ENCODE data around the gene JARID2.

Gene JARID2

DNA sequence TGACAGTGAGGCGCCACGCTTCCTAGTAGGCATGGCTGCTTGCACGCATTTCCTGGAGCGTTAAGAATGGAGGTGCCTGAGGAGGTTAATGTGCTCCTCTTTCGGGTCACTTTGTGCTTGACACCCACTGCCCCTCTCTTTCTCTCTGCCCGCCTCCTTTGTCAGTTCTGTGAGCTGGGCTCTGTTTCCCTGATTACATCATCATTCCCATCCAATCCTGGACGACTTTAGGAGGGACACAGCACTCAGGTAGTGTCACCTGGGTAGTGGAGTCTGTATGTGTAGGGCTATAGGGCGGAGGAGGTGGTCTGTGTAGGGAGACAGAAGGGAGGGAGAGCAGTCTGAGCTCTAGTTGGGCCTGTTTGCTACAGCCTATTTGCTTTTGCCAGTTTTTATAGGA, 136.8 kb downstream of the JARID2 start:
- DNase-seq = no peak

DNA sequence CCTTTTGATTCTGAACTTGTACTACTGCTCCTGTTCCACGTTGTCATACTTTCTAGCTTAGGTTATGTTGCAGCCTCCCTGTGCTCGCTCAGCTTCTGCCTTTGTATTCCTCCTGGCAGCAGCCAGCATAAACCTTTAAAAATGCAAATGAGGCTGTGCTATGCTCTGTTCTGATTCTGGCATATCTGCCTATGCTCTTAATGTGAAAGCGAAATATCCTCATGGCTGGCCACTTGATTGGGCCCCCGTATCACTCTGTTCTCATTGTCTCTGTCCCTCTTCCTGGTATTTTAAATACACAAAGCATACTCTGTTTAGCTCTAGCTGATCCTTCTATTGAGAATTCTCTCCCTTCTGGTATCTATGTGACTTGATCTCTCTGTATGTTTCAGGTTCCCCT, 139.0 kb downstream of the JARID2 start:
- no peak for DNase-seq

DNA sequence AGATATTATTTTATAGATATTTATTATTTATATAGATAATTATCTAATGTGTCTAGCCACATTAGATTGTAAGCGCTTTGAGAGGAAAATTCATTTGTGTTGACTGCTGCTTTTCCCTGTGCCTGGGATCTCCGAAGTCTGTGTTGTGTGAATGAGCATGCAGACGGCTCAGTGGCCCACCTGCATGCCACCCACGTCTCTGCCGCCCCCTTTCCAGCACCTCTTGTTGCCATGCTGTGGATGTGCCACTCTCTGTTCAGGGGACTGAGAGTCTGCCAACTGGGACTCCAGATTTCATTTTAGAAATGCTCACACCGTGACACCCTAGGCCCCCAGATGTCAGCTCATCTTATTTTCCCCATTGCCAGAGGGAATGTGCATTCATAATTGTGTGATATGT, 139.7 kb downstream of the JARID2 start:
- no peak for DNase-seq

DNA sequence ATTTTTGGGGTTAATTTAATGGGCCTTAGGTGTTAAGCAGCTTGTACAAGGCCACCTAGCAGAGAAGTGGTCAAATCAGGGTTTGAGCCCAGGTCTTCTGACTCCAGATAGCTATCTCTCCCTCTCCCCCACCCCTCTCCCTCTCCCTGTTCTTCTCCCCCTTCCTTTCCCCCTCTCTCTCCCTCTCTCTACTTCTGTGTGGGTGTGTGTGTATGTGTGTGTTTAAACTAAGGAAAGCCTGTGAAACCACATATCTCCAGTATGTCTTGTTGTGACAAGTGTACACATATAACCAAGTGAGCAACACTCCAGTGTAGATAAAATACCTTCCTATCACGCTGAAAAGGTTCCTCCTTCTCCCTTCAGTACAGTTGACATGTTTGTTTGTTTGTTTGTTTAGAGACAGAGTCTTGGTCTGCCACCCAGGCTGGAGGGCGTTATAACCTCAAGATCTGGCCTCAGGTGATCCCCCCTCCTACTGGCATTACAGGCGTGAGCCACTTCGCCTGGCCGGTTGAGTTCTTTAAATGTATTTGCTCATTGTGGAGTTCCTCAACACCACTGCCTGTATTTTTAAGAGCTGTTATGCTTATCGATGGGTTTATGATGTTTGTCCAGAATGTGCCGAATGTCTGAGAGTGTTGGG, 140.4 kb downstream of the JARID2 start:
- DNase-seq = no peak

DNA sequence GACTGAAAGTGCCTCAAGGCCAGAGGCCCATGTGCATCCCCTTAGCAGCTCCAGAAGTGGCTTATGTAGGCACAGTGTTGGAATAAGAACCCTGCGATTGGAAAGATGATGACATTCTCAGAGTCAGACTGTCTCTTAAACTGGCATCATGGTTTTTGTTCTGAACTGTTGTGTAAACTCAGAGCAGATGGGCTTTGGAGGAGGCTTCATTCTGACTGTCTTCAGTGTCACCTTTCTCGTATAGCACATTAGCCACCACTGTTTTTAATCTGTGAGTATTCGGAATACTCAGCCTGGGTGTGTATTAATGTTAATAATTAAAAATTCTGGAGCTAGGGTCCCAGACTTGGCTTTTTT, 140.9 kb downstream of the JARID2 start:
- no peak for DNase-seq

DNA sequence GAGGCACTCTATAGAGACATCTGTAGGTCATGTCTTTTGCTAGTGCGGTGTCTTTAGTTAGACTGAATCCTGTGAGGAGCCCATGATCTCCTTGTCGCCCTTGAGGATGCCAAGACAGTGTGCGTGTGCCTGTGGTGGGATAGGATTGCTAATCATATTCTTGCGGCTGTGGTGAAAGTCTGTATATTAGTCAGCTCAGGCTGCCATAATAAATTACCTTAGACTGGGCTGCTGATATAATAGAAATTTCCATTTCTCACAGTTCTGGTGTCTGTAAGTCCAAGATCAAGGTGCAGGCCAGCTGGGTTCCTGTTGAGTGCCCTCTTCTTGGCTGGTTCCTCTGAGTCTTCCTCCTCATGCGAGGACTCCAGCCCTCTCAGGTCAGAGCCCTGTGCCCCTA, 141.2 kb downstream of the JARID2 start:
- no peak for DNase-seq

DNA sequence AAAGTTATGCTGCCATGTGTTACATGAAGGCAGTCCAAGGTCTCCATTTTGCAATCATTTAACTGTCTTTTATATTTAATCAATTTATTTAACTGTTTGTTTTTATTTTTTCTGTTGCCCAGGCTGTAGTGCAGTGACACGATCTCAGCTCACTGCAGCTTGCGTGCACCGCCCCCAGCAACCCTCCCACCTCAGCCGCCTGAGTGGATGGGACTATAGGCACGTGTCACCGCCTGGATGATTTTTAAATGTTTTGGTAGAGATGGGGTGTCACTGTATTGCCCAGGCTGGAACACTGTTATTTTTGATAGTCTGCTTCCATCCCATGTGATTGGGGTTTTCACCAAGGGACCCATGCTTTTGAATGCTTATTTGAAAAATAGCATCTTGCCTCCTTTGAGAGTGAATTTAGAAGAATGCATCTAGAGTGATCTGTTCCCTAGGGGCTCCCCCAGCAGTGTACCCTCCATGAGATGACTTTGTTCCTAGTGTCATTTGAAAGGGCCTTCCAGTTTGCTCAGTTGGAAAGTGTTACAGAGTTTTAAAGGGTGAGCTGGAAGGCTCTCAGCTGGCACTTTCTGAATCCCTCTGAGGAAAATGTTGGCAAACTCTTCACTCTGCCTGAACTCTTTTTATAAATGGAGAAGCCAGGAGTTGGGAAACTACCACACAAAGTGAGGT, 143.4 kb downstream of the JARID2 start:
- DNase-seq = no peak

DNA sequence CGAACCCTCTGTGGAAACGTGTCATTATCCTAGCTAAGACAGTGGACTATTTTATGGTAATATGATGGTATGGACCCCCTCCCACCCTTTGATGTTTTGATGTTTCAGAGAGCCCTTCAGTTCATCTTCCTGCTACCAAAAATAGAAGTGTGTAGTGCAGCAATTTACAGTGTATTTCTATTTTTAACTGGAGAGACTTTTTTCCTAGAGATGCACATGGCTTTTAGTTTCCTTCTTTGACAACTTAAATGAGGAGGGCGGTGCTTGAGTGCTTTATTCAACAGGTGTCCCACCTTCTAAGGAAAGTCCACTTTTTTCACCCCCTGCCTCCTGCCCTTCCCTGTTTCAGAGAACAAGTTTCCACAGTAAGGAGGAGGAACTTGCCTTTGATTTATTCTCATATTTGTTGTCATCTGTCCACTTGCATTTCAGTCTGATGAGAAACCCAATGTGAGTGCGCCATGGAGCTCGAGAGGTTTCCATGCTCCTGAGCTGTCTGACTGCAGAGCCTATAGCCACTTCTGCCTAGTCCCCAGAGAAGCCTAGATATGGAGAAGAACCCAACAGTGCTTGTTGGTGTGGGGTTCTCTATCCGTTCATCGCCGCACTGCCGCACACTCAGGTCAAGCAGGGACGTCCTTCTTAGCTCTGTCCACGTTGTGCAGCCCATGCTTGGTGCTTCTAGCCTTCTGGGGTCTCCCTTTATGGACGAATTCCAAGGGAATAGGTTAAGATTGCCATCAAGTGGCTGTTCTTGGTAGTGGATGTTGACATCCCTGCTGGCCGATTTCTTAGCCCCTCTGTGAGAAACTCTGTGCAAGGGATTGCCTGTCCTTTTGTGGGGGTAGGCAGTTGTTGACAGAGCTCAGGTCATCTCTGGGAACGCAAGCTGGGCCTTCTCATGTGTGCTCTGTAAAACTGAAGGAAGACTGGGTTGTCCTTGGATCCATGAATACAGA, 144.2 kb downstream of the JARID2 start:
- no peak for DNase-seq

DNA sequence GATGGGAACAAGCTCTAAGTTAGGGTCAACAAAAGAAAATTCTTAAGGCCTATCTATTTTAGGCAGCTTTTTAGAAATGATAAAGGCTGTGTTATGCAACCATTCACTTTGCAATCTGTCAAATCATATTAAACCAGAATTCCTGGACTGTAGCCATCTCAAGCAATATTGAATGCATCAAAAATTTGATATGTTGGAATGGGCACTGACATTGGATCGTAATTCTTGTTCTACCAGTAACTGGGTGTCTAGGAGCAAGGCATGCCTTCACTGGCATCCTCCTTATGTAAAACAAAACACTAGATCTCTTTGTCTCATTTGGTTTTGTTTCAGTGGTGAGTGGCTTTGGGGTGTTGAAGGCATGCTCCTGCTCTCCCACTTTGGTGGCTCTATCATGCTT, 145.6 kb downstream of the JARID2 start:
- DNase-seq = no peak

DNA sequence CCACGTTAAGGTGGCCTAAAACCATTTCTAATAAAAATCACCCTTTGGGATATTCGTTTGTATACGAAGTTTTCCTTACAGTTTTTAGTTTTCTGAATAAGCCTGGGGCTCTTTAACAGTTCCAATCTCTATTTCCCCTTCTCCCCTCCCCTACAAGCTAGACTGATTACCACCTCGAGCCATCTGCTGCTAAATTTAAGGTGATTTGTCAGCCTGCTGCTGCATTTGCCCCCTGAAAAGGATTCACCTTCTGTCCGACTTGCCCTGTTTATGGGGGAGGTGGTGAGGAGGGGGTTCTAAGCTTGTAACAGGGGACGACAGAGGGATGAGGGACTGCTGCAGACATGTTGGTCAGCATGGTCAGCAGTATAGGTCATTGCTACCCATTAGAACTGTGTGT, 146.3 kb downstream of the JARID2 start:
- no peak for DNase-seq

DNA sequence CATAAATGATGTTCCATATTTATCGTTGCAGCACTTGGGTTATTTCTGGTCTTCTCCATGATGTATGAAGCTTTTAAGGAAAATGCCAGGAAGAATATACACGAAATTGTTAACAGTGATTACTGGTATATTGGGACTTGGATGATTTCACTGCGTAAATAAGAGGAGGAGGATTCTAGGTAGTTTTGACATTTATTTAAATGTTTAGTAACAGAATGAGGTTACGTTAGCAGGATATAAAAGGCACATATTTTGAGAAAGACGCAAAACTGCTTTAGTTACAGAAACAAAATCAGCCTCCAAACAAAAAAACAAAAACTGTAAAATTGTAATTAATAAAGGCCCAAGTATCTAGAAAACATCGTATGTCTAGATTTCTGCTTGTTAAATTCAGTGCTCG, 147.7 kb downstream of the JARID2 start:
- no peak for DNase-seq

DNA sequence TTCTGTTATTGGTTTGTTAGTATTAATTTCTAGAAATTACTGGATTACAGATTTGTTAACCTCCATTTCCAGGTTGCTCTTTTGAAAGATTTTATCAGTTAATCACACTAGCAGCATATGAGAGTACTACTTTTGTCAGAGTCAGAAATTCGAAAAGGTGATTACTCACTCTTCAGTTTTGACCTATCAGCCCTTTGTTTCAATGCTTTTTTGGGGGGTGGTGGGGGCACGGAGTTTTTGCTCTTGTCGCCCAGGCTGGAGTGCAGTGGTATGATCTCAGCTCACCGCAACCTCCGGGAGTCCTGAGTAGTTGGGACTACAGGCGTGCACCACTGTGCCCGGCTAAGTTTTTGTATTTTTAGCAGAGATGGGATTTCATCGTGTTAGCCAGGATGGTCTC, 149.2 kb downstream of the JARID2 start:
- DNase-seq = no peak

DNA sequence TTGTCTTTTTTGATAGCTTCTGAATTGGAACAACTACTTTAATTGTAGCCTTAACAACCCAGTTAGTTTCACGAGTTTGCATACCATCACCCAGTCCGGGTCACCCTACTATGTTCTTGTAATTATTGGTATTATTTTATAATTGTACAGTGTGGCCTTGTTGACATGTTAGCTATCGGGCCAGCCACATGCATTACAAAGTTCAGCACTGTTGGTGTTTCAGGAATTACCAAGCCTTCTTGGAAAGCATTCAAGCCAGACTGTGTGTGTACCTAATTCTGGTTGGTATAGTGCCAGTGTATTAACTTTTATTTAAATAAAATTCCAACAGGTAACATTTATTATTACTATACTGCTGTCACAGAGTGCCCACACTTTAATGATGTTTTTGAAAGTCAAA, 150.9 kb downstream of the JARID2 start:
- no peak for DNase-seq

DNA sequence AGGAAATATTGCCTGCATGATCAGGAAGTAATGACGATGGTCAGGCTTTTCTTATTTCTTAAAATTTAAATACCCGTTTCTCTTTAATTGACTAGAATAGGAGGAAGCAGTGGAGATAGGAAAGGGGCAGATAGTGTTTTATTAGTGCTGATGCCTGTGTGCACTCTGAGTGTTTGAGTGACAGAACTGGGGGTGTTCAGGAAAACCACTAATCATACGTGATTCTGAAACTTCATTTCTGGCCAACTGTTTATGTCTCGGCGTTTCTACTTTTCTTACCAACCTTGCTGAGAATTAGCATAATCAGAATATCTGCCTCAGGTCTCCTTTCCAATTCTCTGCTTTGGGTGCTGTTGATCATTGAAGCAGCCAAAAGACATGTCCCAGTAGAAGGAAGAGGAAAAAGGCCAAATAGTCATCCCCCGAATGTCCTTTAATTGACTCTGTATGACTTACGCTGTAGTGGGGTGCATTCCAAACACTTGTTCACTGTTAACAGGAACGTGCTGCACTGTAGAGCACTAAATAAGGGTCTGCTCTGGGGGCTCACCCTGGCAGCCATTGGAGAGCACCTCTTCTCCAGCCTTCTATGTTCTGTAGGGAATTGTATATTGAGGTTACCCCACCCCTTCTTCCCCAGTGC, 152.9 kb downstream of the JARID2 start:
- DNase-seq = no peak

DNA sequence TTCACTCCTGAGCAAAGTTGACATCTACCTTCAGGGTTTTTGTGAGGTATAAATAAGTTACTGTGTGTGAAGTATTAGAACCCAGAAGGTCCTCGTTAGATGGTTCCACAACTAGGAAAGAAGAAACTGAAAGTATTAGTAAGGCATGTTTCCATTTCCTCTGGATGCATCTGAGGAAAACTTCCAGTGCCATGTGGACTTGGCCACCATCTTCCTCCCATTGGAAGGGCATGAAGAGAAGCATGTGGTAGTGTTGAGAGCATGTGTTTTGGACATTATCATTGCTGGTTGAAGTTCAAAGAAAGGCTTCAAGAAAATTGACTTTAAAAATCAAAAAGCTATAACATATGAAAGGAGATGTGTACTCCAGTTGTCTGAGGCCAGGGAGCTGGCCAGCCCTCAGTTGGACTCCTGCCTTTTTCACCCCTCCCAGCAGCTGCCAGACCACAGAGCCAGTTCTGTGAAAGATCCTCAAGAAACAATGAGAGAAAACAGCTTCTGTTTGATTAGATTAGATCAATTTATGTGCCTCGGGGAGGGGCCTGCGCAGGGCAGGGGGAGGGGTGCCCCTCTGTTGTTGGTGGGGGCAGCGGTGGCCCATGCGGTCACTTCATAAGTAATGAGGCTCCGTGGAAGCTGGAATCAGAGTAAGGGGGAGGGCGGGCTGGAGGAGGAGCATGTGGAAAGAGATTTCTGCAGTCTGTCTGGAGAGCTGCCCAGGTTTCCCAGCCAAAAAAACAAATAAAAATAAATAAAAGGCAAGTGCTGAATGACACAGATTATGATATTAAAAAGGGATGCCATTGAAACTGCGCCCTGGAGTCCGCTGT, 154.0 kb downstream of the JARID2 start:
- no peak for DNase-seq

DNA sequence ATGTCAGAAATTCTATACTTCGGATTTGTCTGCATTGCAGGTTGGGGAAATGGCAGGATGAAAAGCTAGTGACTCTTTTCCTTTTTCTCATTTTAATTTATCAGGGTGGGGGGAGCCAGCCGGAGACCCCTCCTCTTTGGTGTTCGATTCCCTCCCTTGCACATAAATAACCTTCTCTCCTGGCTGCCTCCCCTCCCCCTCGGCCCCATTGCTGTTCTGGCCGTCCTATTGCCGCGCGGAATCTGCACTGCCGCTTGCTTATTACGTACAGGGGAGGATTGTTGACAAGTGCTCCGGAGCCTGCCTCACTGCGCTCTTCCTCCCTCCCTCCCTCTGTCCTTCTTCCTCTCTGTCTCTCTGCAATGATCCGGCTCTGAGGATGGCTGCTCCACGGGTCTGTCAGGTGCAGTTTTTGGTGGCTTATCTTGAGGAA, 154.7 kb downstream of the JARID2 start:
- DNase-seq = no peak

DNA sequence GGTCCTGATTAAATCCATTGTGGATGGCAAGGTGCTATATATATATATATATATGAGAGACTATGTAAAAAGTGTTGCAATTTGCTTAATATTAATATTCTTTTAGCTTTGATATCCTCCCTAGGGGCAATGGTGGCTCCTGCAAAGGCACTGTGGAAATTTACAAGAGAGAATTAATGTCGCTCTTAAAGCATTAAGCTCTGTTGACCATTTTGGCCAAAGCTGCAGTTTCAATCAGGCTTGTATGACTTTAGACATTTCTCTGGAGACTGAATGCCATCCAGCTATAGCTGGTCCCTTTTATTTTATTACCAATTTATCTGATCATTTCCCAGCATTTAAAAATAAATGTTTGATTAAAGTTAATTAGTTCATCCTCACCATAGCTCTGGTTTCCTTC, 155.3 kb downstream of the JARID2 start:
- DNase-seq = no peak

DNA sequence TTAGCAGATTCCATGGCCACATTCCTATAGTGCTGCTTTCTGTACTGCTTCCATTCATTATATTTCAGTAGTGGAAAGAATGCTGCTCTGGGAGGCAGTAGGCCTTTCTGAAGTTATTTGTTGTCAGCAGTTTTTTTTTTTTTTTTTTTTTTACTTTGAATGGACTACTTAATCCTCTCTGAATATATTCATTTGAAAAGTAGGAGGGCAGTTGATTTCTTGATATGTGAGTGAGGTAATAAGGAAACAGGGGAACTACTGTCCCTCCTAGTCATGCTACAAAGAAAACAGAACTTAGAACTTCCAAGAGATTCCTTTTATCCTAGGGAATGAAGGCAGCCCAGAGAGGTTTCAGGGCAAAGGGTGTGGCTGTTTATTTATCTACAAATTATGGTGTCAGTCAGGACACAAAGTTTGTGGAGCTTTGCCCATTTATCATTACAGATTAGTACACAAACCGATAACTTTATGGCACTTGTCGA, 155.9 kb downstream of the JARID2 start:
- no peak for DNase-seq

DNA sequence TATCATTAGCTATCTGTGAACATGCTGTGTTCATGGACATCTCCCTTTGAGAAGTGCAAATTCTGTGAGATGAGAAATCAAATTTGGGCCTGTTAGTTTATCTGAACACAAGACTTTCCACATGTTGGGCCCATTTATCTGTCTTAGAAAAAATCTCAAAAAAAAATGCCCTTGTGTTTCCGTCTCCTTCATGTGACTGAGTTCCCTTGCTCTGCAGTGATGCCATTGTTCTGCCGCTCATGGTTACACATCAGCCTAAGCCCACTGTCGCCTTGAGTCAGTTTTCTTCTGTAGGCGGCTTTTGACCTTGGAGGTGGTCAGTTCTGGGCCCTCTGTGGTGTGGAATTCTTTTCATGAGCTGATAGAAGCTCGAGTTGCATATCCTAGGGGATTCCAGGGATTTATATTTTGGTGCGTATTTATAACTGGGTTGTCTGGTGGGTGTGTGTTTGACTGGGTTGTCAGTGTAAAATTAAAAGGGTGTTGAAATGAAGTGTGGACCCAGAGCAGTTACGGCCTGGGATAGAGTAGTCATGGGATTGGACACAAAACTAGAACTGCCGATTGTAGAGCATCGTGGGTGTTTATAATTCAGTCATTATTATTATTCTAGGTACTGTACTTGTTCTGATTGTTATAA, 156.7 kb downstream of the JARID2 start:
- DNase-seq = no peak

DNA sequence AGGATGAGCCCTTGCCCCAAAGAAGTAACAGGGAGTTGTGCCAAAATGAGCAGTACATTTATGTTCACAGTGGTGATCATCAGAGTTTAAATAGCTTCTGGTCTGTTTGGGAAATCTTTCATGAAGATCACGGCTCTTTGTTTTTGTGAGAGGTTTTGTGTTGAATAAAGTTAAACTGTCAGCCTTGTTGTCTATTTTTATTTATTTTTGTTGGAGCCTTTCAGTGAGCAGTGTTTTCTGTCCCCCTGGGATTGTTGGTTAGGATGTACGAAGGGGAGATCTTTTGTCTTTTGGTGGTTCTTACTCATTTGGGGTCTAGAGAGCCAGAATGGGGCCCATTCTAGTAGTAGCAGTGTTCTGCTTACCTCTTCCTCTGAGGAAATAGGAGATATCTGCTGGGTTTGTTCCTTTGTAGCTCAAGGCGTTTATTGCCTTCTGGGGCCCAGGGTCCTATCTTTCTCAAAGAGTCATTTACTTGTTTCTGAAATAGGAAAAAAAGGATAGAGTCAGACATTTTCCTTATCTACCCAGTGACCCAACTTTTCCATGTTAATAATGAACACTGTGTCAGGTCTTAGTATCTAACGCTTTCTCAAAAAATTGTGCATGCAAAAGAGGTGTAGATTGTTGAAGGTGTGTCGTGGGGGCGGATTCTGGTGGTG, 157.4 kb downstream of the JARID2 start:
- DNase-seq = no peak

DNA sequence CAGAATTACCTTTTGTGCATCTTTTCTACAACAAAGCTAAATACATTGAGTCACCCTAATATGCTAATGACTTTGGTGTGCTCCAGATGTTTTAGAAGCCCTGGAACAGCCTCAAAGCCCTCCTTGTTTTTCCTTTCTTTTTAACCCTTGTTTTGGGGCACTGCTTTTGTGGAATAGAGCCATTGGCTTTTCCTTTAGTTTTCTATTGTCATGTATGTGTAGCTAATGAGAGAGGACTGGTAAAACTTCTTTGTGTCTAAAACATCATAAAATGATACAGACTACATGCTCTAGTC, 158.8 kb downstream of the JARID2 start:
- no peak for DNase-seq
